HG02840 (cell line): ENCODE measurements around the gene TRIM32.
"Not testable (repeated sequence)": the region's sequence is repeated elsewhere in the genome, so short reads cannot be mapped to it uniquely, and the experiment has no call there.

Experiments
- ATAC-seq: cut with Tn5 transposase; IDR thresholded peaks from one replicate; pipeline ENCODE4 v1.9.1; 2021; ENCODE audit warnings: mild to moderate bottlenecking, moderate library complexity, moderate number of reproducible peaks; ENCODE audit not compliant: unreplicated experiment, low FRiP score

Gene TRIM32

GRCh38 chr9:116673375-116673774, 13.7 kb upstream of the TRIM32 start:
- ATAC-seq, result no peak

GRCh38 chr9:116674210-116674980, 12.7 kb upstream of the TRIM32 start:
- ATAC-seq, result no peak

- ATAC-seq, result no peak
Observed at GRCh38 chr9:116683535-116683934, 3.6 kb upstream of the TRIM32 start.

- no peak for ATAC-seq
Observed at GRCh38 chr9:116685166-116685565, 1.9 kb upstream of the TRIM32 start.

GRCh38 chr9:116686135-116686534, 970 bp upstream of the TRIM32 start:
- no peak for ATAC-seq

- ATAC-seq, result peak; percentile 42
Observed at GRCh38 chr9:116686693-116687073, 422 bp upstream of the TRIM32 start.

- no peak for ATAC-seq
Observed at GRCh38 chr9:116687754-116688135, 640 bp downstream of the TRIM32 start.

- no peak for ATAC-seq
Observed at GRCh38 chr9:116688806-116689485, 1.8 kb downstream of the TRIM32 start.

- no peak for ATAC-seq
Observed at GRCh38 chr9:116689486-116690032, 2.5 kb downstream of the TRIM32 start.

GRCh38 chr9:116690805-116691204, 3.7 kb downstream of the TRIM32 start:
- ATAC-seq, result not testable (repeated sequence)

- ATAC-seq, result no peak
Observed at GRCh38 chr9:116691607-116692006, 4.5 kb downstream of the TRIM32 start.

GRCh38 chr9:116692616-116693015, 5.5 kb downstream of the TRIM32 start:
- ATAC-seq, result no peak

GRCh38 chr9:116693233-116693731, 6.2 kb downstream of the TRIM32 start:
- ATAC-seq, result no peak

- ATAC-seq, result no peak
Observed at GRCh38 chr9:116694785-116695291, 7.7 kb downstream of the TRIM32 start.

- ATAC-seq, result no peak
Observed at GRCh38 chr9:116695438-116695837, 8.3 kb downstream of the TRIM32 start.

GRCh38 chr9:116697362-116697761, 10.3 kb downstream of the TRIM32 start:
- no peak for ATAC-seq

- no peak for ATAC-seq
Observed at GRCh38 chr9:116697887-116698286, 10.8 kb downstream of the TRIM32 start.

- ATAC-seq, result no peak
Observed at GRCh38 chr9:116700279-116700678, 13.2 kb downstream of the TRIM32 start.

GRCh38 chr9:116700882-116701865, 14.1 kb downstream of the TRIM32 start:
- ATAC-seq, result no peak

- ATAC-seq, result no peak
Observed at GRCh38 chr9:116701940-116702642, 15.0 kb downstream of the TRIM32 start.
